HepG2 (cell line): ENCODE results near the gene CKAP2.
"Not testable (repeated sequence)": the region's sequence is repeated elsewhere in the genome, so short reads cannot be mapped to it uniquely, and the experiment has no call there.

Experiments
- EP300 ChIP-seq, 3 experiments: sonication (generic) in 1 of 3; formaldehyde crosslinking in 1 of 3; IDR thresholded peaks; 2 replicates each; pipeline versions ENCODE4 v1.5.1 to v1.6.1; 2011 to 2020; ENCODE audit warnings: low read depth in 2 of 3, low read length in 2 of 3, borderline replicate concordance in 1 of 3, improper control_type of control experiment in 1 of 3, mild to moderate bottlenecking in 1 of 3, missing genetic modification reagents in 1 of 3, moderate library complexity in 1 of 3
- FOSL2 ChIP-seq: sonication (generic); formaldehyde crosslinking; IDR thresholded peaks from 2 replicates; pipeline ENCODE4 v1.4.0; 2020; ENCODE audit warnings: missing genetic modification reagents
- SMC3 ChIP-seq: IDR thresholded peaks from 2 replicates; pipeline ENCODE4 v1.6.1; 2011; ENCODE audit warnings: low read length, improper control_type of control experiment
- ZBTB7B ChIP-seq: sonication (generic); formaldehyde crosslinking; IDR thresholded peaks from 2 replicates; pipeline ENCODE4 v1.4.0; 2020; ENCODE audit warnings: missing genetic modification reagents
- ZFX ChIP-seq: sonication (generic); formaldehyde crosslinking; IDR thresholded peaks from 2 replicates; pipeline ENCODE4 v1.4.0; 2020; ENCODE audit warnings: mild to moderate bottlenecking, low read depth, missing genetic modification reagents, moderate library complexity
- ZKSCAN1 ChIP-seq: fragments of 150-350 bp; IDR thresholded peaks from 2 replicates; pipeline ENCODE4 v1.6.1; 2014; ENCODE audit warnings: low read length
- TF ChIP-seq, protein P1 (sequence below): sonication (generic); formaldehyde crosslinking; IDR thresholded peaks from 2 replicates; pipeline ENCODE4 v1.8.0; 2022; ENCODE audit warnings: mild to moderate bottlenecking, missing genetic modification reagents
- TF ChIP-seq, protein P2 (sequence below): sonication (generic); formaldehyde crosslinking; IDR thresholded peaks from 2 replicates; pipeline ENCODE4 v1.5.1; 2020; ENCODE audit warnings: missing genetic modification reagents, mild to moderate bottlenecking, borderline replicate concordance
- TF ChIP-seq, protein P3 (sequence below): IDR thresholded peaks from 2 replicates; pipeline ENCODE4 v1.6.1; 2016; ENCODE audit warnings: low read depth, missing genetic modification reagents, missing compliant biosample characterization

DNA sequence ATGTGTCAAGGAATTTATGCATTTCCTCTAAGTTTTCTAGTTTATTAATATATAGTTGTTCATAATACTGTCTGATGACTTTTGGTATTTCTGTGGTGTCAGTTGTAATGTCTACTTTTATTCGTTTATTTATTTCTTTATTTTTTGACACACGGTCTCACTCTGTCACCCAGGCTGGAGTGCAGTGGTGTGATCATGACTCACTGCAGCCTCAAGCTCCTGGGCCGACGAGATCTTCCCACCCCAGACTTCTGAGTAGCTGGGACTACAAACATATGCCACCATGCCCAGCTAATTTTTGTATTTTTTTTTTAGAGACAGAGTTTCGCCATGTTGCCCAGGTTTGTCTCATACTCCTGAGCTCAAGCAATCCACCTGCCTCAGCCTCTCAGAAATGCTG lies 39.0 kb downstream of the CKAP2 start:
- not testable (repeated sequence) for TF ChIP-seq EP300 (IDR thresholded peaks at IDR 0.05; ENCODE audit: low read depth in 2 of 2, low read length in 2 of 2); EP300 (CRISPR knock-in tag; IDR thresholded peaks at IDR 0.05; ENCODE audit: borderline replicate concordance); ZKSCAN1; SMC3; ZBTB7B; FOSL2 (CRISPR knock-in tag); ZFX (CRISPR knock-in tag)
- TF ChIP-seq, protein P1, sequence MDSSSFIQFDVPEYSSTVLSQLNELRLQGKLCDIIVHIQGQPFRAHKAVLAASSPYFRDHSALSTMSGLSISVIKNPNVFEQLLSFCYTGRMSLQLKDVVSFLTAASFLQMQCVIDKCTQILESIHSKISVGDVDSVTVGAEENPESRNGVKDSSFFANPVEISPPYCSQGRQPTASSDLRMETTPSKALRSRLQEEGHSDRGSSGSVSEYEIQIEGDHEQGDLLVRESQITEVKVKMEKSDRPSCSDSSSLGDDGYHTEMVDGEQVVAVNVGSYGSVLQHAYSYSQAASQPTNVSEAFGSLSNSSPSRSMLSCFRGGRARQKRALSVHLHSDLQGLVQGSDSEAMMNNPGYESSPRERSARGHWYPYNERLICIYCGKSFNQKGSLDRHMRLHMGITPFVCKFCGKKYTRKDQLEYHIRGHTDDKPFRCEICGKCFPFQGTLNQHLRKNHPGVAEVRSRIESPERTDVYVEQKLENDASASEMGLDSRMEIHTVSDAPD (CRISPR knock-in tag) = not testable (repeated sequence)
- TF ChIP-seq, protein P2, sequence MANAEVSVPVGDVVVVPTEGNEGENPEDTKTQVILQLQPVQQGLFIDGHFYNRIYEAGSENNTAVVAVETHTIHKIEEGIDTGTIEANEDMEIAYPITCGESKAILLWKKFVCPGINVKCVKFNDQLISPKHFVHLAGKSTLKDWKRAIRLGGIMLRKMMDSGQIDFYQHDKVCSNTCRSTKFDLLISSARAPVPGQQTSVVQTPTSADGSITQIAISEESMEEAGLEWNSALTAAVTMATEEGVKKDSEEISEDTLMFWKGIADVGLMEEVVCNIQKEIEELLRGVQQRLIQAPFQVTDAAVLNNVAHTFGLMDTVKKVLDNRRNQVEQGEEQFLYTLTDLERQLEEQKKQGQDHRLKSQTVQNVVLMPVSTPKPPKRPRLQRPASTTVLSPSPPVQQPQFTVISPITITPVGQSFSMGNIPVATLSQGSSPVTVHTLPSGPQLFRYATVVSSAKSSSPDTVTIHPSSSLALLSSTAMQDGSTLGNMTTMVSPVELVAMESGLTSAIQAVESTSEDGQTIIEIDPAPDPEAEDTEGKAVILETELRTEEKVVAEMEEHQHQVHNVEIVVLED (CRISPR knock-in tag) = not testable (repeated sequence)
- TF ChIP-seq, protein P3, sequence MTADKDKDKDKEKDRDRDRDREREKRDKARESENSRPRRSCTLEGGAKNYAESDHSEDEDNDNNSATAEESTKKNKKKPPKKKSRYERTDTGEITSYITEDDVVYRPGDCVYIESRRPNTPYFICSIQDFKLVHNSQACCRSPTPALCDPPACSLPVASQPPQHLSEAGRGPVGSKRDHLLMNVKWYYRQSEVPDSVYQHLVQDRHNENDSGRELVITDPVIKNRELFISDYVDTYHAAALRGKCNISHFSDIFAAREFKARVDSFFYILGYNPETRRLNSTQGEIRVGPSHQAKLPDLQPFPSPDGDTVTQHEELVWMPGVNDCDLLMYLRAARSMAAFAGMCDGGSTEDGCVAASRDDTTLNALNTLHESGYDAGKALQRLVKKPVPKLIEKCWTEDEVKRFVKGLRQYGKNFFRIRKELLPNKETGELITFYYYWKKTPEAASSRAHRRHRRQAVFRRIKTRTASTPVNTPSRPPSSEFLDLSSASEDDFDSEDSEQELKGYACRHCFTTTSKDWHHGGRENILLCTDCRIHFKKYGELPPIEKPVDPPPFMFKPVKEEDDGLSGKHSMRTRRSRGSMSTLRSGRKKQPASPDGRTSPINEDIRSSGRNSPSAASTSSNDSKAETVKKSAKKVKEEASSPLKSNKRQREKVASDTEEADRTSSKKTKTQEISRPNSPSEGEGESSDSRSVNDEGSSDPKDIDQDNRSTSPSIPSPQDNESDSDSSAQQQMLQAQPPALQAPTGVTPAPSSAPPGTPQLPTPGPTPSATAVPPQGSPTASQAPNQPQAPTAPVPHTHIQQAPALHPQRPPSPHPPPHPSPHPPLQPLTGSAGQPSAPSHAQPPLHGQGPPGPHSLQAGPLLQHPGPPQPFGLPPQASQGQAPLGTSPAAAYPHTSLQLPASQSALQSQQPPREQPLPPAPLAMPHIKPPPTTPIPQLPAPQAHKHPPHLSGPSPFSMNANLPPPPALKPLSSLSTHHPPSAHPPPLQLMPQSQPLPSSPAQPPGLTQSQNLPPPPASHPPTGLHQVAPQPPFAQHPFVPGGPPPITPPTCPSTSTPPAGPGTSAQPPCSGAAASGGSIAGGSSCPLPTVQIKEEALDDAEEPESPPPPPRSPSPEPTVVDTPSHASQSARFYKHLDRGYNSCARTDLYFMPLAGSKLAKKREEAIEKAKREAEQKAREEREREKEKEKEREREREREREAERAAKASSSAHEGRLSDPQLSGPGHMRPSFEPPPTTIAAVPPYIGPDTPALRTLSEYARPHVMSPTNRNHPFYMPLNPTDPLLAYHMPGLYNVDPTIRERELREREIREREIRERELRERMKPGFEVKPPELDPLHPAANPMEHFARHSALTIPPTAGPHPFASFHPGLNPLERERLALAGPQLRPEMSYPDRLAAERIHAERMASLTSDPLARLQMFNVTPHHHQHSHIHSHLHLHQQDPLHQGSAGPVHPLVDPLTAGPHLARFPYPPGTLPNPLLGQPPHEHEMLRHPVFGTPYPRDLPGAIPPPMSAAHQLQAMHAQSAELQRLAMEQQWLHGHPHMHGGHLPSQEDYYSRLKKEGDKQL (CRISPR knock-in tag) = not testable (repeated sequence)
